H9 (cell line): ENCODE results near the gene AP3D1. TPM values are rescaled to one million over a fixed set of nuclear protein-coding genes. Genes with fewer than 3 reads are reported as not detected.

ENCODE experiments used
- DNase-seq: peaks from one replicate; pipeline ENCODE4 v3.0.0-alpha.2; 2017
- H2AFZ ChIP-seq: one replicate; pipeline ENCODE4 v1.6.1; 2013; ENCODE audit warnings: mild to moderate bottlenecking, low read length, control low read depth, moderate library complexity
- H2AK5ac ChIP-seq: 2 replicates; pipeline ENCODE4 v1.6.1; 2013; ENCODE audit warnings: low read length, control low read depth, mixed read lengths; ENCODE audit not compliant: insufficient read length
- H2BK120ac ChIP-seq: one replicate; pipeline ENCODE4 v1.6.1; 2013; ENCODE audit warnings: low read depth, mild to moderate bottlenecking, low read length, control low read depth, inconsistent platforms; ENCODE audit not compliant: poor library complexity, severe bottlenecking
- H2BK12ac ChIP-seq: 2 replicates; pipeline ENCODE4 v1.6.1; 2013; ENCODE audit warnings: low read length, control low read depth, mixed read lengths, low read depth; ENCODE audit not compliant: insufficient read length
- H2BK15ac ChIP-seq: 2 replicates; pipeline ENCODE4 v1.6.1; 2013; ENCODE audit warnings: low read depth, low read length, control low read depth
- H2BK20ac ChIP-seq: one replicate; pipeline ENCODE4 v1.6.1; 2013; ENCODE audit warnings: low read depth, mild to moderate bottlenecking, low read length, control low read depth, inconsistent platforms; ENCODE audit not compliant: poor library complexity, severe bottlenecking
- H2BK5ac ChIP-seq: 2 replicates; pipeline ENCODE4 v1.6.1; 2013; ENCODE audit warnings: low read length, control low read depth, mixed read lengths; ENCODE audit not compliant: insufficient read length
- H3K14ac ChIP-seq: 2 replicates; pipeline ENCODE4 v1.6.1; 2013; ENCODE audit warnings: low read length, control low read depth; ENCODE audit not compliant: insufficient read depth
- H3K18ac ChIP-seq: 2 replicates; pipeline ENCODE4 v1.6.1; 2013; ENCODE audit warnings: low read depth, mild to moderate bottlenecking, mixed read lengths, low read length, control low read depth; ENCODE audit not compliant: insufficient read length
- H3K23ac ChIP-seq: 2 replicates; pipeline ENCODE4 v1.6.1; 2013; ENCODE audit warnings: low read length, control low read depth, mixed read lengths, low read depth; ENCODE audit not compliant: insufficient read length
- H3K23me2 ChIP-seq: 2 replicates; pipeline ENCODE4 v1.6.1; 2013; ENCODE audit warnings: low read depth, mild to moderate bottlenecking, mixed read lengths, low read length, control low read depth; ENCODE audit not compliant: insufficient read length, poor library complexity, severe bottlenecking
- H3K27ac ChIP-seq: 2 replicates; pipeline ENCODE4 v1.5.1; 2013; ENCODE audit warnings: low read length, control low read depth, mixed read lengths, low read depth; ENCODE audit not compliant: insufficient read length
- H3K27me3 ChIP-seq: 2 replicates; pipeline ENCODE4 v1.6.1; 2013; ENCODE audit warnings: low read length, control low read depth, inconsistent platforms; ENCODE audit not compliant: insufficient read depth
- H3K4ac ChIP-seq: 2 replicates; pipeline ENCODE4 v1.6.1; 2013; ENCODE audit warnings: low read depth, mild to moderate bottlenecking, control low read depth, inconsistent platforms, low read length, moderate library complexity
- H3K4me1 ChIP-seq: 2 replicates; pipeline ENCODE4 v1.6.1; 2013; ENCODE audit warnings: low read length, control low read depth, inconsistent platforms; ENCODE audit not compliant: insufficient read depth
- H3K4me2 ChIP-seq: 2 replicates; pipeline ENCODE4 v1.6.1; 2013; ENCODE audit warnings: low read length, control low read depth, mixed read lengths; ENCODE audit not compliant: insufficient read length, insufficient read depth
- H3K56ac ChIP-seq: 2 replicates; pipeline ENCODE4 v1.6.1; 2013; ENCODE audit warnings: low read depth, mild to moderate bottlenecking, mixed read lengths, low read length, control low read depth; ENCODE audit not compliant: insufficient read length
- H3K79me1 ChIP-seq: 2 replicates; pipeline ENCODE4 v1.6.1; 2013; ENCODE audit warnings: low read depth, mild to moderate bottlenecking, moderate library complexity, low read length, control low read depth, inconsistent platforms; ENCODE audit not compliant: insufficient read depth, poor library complexity, severe bottlenecking
- H3K79me2 ChIP-seq: 2 replicates; pipeline ENCODE4 v1.6.1; 2013; ENCODE audit warnings: low read length, control low read depth, inconsistent platforms; ENCODE audit not compliant: insufficient read depth
- H3K9ac ChIP-seq: 2 replicates; pipeline ENCODE4 v1.6.1; 2013; ENCODE audit warnings: low read length, control low read depth, mixed read lengths; ENCODE audit not compliant: insufficient read length; ENCODE audit errors: extremely low read depth
- H3K9me3 ChIP-seq: one replicate; pipeline ENCODE4 v1.6.1; 2013; ENCODE audit warnings: low read depth, low read length, inconsistent platforms; ENCODE audit not compliant: control insufficient read depth
- H3T11ph ChIP-seq: one replicate; pipeline ENCODE4 v1.6.1; 2013; ENCODE audit warnings: mild to moderate bottlenecking, low read length, control low read depth, inconsistent platforms
- H4K20me1 ChIP-seq: one replicate; pipeline ENCODE4 v1.6.1; 2013; ENCODE audit not compliant: control insufficient read depth, insufficient read length, insufficient read depth
- H4K5ac ChIP-seq: 2 replicates; pipeline ENCODE4 v1.6.1; 2013; ENCODE audit warnings: low read depth, mild to moderate bottlenecking, mixed read lengths, low read length, control low read depth; ENCODE audit not compliant: insufficient read length
- H4K8ac ChIP-seq: replicated peaks from 2 replicates; pipeline ENCODE4 v1.6.1; 2013; ENCODE audit warnings: low read length, control low read depth, mixed read lengths, low read depth; ENCODE audit not compliant: insufficient read length
- H4K91ac ChIP-seq: 2 replicates; pipeline ENCODE4 v1.6.1; 2013; ENCODE audit warnings: low read depth, mild to moderate bottlenecking, moderate library complexity, mixed read lengths, low read length, control low read depth; ENCODE audit not compliant: insufficient read length
- H3K27ac Mint-ChIP-seq, 3 experiments: 2 replicates in 2 of 3; 3 replicates in 1 of 3; pipeline ENCODE4 v1.8.0; 2020 to 2021; ENCODE audit warnings: mixed read lengths in 3 of 3, mild to moderate bottlenecking in 1 of 3, moderate library complexity in 1 of 3
- H3K27me3 Mint-ChIP-seq: 2 replicates; pipeline ENCODE4 v1.8.0; 2021; ENCODE audit warnings: low read depth, mild to moderate bottlenecking, moderate library complexity, mixed read lengths
- H3K36me3 Mint-ChIP-seq, 3 experiments: 2 replicates in 2 of 3; 3 replicates in 1 of 3; pipeline ENCODE4 v1.8.0; 2020 to 2021; ENCODE audit warnings: low read depth in 3 of 3, mixed read lengths in 3 of 3; ENCODE audit not compliant: insufficient read depth in 1 of 3
- H3K4me1 Mint-ChIP-seq, 2 experiments: 2 replicates each; pipeline ENCODE4 v1.8.0; 2020; ENCODE audit warnings: mixed read lengths in 2 of 2
- H3K4me3 Mint-ChIP-seq, 2 experiments: 2 replicates in 1 of 2; 3 replicates in 1 of 2; pipeline ENCODE4 v1.8.0; 2020 to 2021; ENCODE audit warnings: mild to moderate bottlenecking in 2 of 2, mixed read lengths in 2 of 2, moderate library complexity in 1 of 2
- H3K9me3 Mint-ChIP-seq, 2 experiments: 2 replicates in 1 of 2; 3 replicates in 1 of 2; pipeline ENCODE4 v1.8.0; 2020; ENCODE audit warnings: mild to moderate bottlenecking in 2 of 2, mixed read lengths in 2 of 2, moderate library complexity in 1 of 2
- WGBS: extraction: QIAGEN DNeasy Blood & Tissue Kit; methylation state at CpG from one replicate; pipeline ENCODE4 v1.1.7; 2013; ENCODE audit warnings: missing lambda C conversion rate, low lambda C conversion rate, mixed read lengths; ENCODE audit not compliant: insufficient read length; ENCODE audit errors: extremely low coverage; 5-methylcytosine and 5-hydroxymethylcytosine counted together
- total RNA-seq: library from RNA; stranded (reverse); gene quantifications from 2 replicates; pipeline ENCODE4 v1.2.1, GENCODE V29; 2021
- TF ChIP-seq, protein P1 (sequence below): fragments of 200-600 bp; sonication (generic); conservative IDR thresholded peaks from 3 replicates; pipeline ENCODE4 v1.8.0; 2021; ENCODE audit warnings: antibody characterized with exemption, mild to moderate bottlenecking

The AP3D1 gene
- total RNA-seq, 1 experiment from 2014 or later, result 142 TPM

DNA sequence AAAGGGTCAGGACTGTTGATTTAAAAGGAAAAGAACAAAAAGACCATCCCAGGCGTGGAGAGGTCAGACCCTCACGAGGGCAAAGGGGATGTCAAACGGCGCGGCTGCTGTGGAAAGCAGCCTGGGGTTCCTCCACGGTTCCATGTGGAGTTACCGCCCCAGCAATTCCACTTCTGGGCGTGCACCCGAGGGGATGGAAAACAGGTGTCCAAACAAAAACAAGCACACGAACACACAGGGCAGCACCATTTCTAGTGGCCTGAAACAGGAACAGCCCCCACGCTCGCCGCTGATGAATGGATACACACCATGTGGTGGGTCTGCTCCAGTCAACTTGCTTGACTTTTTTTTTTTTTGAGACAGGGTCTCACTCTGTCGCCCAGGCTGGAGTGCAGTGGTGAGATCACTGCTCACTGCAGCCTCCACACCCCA, 11.2 kb downstream of the AP3D1 start:
- Mint-ChIP-seq H3K4me3 (no peak overlapping the region), H3K4me1 (0 out of 4 replicates have a peak, but pooled peaks cover 2 to 3% of the 10 kb centered on the region in 2 experiments), H3K36me3 (peaks cover 17 to 55% (median 42%) of the 10 kb centered on the region in 3 experiments), H3K27me3 (no peaks in the 10 kb centered on the region), H3K9me3 (no peaks in the 10 kb centered on the region), H3K27ac (peak overlapping the region in 1 of 3 experiments; percentile 55; a peak in 3 of 7 replicates)
- H3K4me1 ChIP-seq, result no peaks in the 10 kb centered on the region
- H3K79me1 ChIP-seq, result peaks cover 8% of the 10 kb centered on the region
- WGBS, result no CpG with 5 or more reads among the region's 14 CpGs
- no peak overlapping the region for H3K4ac ChIP-seq
- TF ChIP-seq, protein P1, sequence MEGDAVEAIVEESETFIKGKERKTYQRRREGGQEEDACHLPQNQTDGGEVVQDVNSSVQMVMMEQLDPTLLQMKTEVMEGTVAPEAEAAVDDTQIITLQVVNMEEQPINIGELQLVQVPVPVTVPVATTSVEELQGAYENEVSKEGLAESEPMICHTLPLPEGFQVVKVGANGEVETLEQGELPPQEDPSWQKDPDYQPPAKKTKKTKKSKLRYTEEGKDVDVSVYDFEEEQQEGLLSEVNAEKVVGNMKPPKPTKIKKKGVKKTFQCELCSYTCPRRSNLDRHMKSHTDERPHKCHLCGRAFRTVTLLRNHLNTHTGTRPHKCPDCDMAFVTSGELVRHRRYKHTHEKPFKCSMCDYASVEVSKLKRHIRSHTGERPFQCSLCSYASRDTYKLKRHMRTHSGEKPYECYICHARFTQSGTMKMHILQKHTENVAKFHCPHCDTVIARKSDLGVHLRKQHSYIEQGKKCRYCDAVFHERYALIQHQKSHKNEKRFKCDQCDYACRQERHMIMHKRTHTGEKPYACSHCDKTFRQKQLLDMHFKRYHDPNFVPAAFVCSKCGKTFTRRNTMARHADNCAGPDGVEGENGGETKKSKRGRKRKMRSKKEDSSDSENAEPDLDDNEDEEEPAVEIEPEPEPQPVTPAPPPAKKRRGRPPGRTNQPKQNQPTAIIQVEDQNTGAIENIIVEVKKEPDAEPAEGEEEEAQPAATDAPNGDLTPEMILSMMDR, result no peak
- no peak overlapping the region for H4K91ac ChIP-seq
- H2BK20ac ChIP-seq, result no peak overlapping the region
- H2AFZ ChIP-seq, result no peak overlapping the region
- no peak overlapping the region for H2AK5ac ChIP-seq
- no peak overlapping the region for H4K8ac ChIP-seq
- no peak overlapping the region for H3T11ph ChIP-seq
- H3K9me3 ChIP-seq, result no peaks in the 10 kb centered on the region
- no peak overlapping the region for H3K27ac ChIP-seq
- H2BK5ac ChIP-seq, result no peak overlapping the region
- H2BK12ac ChIP-seq, result no peak overlapping the region
- H4K20me1 ChIP-seq, result no peaks in the 10 kb centered on the region
- H2BK15ac ChIP-seq, result no peak overlapping the region
- H3K56ac ChIP-seq, result no peak overlapping the region
- H2BK120ac ChIP-seq, result no peak overlapping the region
- no peak overlapping the region for H3K9ac ChIP-seq
- H3K23ac ChIP-seq, result no peak overlapping the region
- peaks cover 28% of the 10 kb centered on the region; the same call in 1 of the 2 replicates for H3K79me2 ChIP-seq
- H3K14ac ChIP-seq, result no peak overlapping the region
- no peak overlapping the region for H3K18ac ChIP-seq
- no peaks in the 10 kb centered on the region for H3K23me2 ChIP-seq
- no peaks in the 10 kb centered on the region for H3K27me3 ChIP-seq
- H4K5ac ChIP-seq, result no peak overlapping the region
- DNase-seq, result no peak
- no peak overlapping the region for H3K4me2 ChIP-seq
